Keratinocyte (primary cell): ENCODE measurements around the gene SH2D2A. TPM values are rescaled to one million over a fixed set of nuclear protein-coding genes. Genes with fewer than 3 reads are reported as not detected.

Experiments
- DNase-seq: peaks from one replicate; pipeline ENCODE4 v3.0.0-alpha.2; 2011; ENCODE audit warnings: low read depth, missing footprints, low spot score
- FAIRE-seq: peaks from 2 replicates; lab custom pipeline; 2011; peaks lifted over from hg19 to GRCh38; lab: Jason Lieb, UNC
- H2AFZ ChIP-seq: 2 replicates; pipeline ENCODE4 v1.6.0; 2012; ENCODE audit warnings: low read length, control low read depth, inconsistent platforms; ENCODE audit not compliant: control insufficient read depth
- H3K27ac ChIP-seq: 2 replicates; pipeline ENCODE4 v1.5.1; 2011; ENCODE audit warnings: low read length; ENCODE audit not compliant: control insufficient read depth, insufficient read depth
- H3K27me3 ChIP-seq: 3 replicates; pipeline ENCODE4 v1.6.0; 2011; ENCODE audit warnings: low read length; ENCODE audit not compliant: control insufficient read depth, insufficient read depth; ENCODE audit errors: extremely low read depth
- H3K36me3 ChIP-seq, 2 experiments: 2 replicates in 1 of 2; 3 replicates in 1 of 2; pipeline ENCODE4 v1.5.1; 2011; ENCODE audit warnings: low read length in 2 of 2, mild to moderate bottlenecking in 1 of 2; ENCODE audit not compliant: control insufficient read depth in 2 of 2, insufficient read depth in 2 of 2; ENCODE audit errors: extremely low read depth in 1 of 2
- H3K4me1 ChIP-seq: 3 replicates; pipeline ENCODE4 v1.5.1; 2011; ENCODE audit warnings: low read length; ENCODE audit not compliant: control insufficient read depth, insufficient read depth; ENCODE audit errors: extremely low read depth
- H3K4me2 ChIP-seq: 3 replicates; pipeline ENCODE4 v1.6.0; 2011; ENCODE audit warnings: low read depth, low read length; ENCODE audit not compliant: control insufficient read depth, insufficient read depth; ENCODE audit errors: extremely low read depth
- H3K4me3 ChIP-seq, 3 experiments: fragments of 200-600 bp in 1 of 3; sonication (generic) in 1 of 3; 2 replicates in 2 of 3; 3 replicates in 1 of 3; pipeline ENCODE4 v1.5.1; 2011 to 2016; ENCODE audit warnings: low read length in 3 of 3, mild to moderate bottlenecking in 3 of 3, control low read depth in 2 of 3, inconsistent platforms in 1 of 3, low read depth in 1 of 3, mixed read lengths in 1 of 3, mixed run types in 1 of 3, moderate library complexity in 1 of 3; ENCODE audit not compliant: control insufficient read depth in 2 of 3, insufficient read depth in 2 of 3; ENCODE audit errors: extremely low read depth in 1 of 3
- H3K79me2 ChIP-seq: 2 replicates; pipeline ENCODE4 v1.6.0; 2012; ENCODE audit warnings: low read length; ENCODE audit not compliant: control insufficient read depth, insufficient read depth
- H3K9ac ChIP-seq: 3 replicates; pipeline ENCODE4 v1.6.0; 2011; ENCODE audit warnings: low read length; ENCODE audit not compliant: control insufficient read depth, insufficient read depth; ENCODE audit errors: extremely low read depth
- H3K9me1 ChIP-seq: 3 replicates; pipeline ENCODE4 v1.6.0; 2011; ENCODE audit warnings: low read length; ENCODE audit not compliant: control insufficient read depth, insufficient read depth; ENCODE audit errors: extremely low read depth
- H3K9me3 ChIP-seq: 2 replicates; pipeline ENCODE4 v1.5.1; 2012; ENCODE audit warnings: low read depth, low read length; ENCODE audit not compliant: control insufficient read depth
- H4K20me1 ChIP-seq: 3 replicates; pipeline ENCODE4 v1.6.0; 2011; ENCODE audit warnings: low read length; ENCODE audit not compliant: control insufficient read depth, insufficient read depth; ENCODE audit errors: extremely low read depth
- CTCF ChIP-seq, 3 experiments: IDR thresholded peaks in 1 of 3; conservative IDR thresholded peaks in 1 of 3; optimal IDR thresholded peaks in 1 of 3; 2 replicates in 2 of 3; 3 replicates in 1 of 3; pipeline versions ENCODE3 to v1.5.1; 2011; ENCODE audit warnings: low read length in 3 of 3, mild to moderate bottlenecking in 3 of 3, moderate library complexity in 2 of 3, control low read depth in 1 of 3, inconsistent platforms in 1 of 3; ENCODE audit not compliant: insufficient read depth in 2 of 3; ENCODE audit errors: extremely low read depth in 1 of 3
- EZH2 ChIP-seq: IDR thresholded peaks from one replicate; pipeline ENCODE4 v1.6.1; 2012; ENCODE audit warnings: inconsistent platforms, mild to moderate bottlenecking, low read length, moderate library complexity
- dilution Hi-C: fragments of 300-500 bp; cut with MboI; formaldehyde crosslinking; loops from one replicate; pipeline ENCODE4 v1.7.0; 2020; ENCODE audit warnings: low sequenced_read_pairs; ENCODE audit not compliant: extremely low pct_ligation_motif_present
- polyA plus RNA-seq, 5 experiments: library from polyadenylated mRNA; depleted of rRNA in 3 of 5; stranded (reverse) in 3 of 5; stranded (forward) in 1 of 5; unstranded in 1 of 5; fragments of >200 nt; gene quantifications; 1 replicate in 1 of 5; 2 replicates in 3 of 5; 3 replicates in 1 of 5; pipeline versions ENCODE4 v1.2.1 to v1.2.3, GENCODE V29; 2011 to 2012; ENCODE audit warnings: missing spikeins in 2 of 5, low read depth in 1 of 5, low replicate concordance in 1 of 5

SH2D2A gene
- polyA plus RNA-seq, 1 donor (not counting 4 experiments of a cell fraction or from before 2014, with no cell fraction given), result 2.5 TPM

GRCh38 chr1:156772728-156773497, 43.7 kb downstream of the SH2D2A start:
- peaks cover 90% of the 10 kb centered on the region for H3K79me2 ChIP-seq
- peaks cover 3% of the 10 kb centered on the region for H3K9me1 ChIP-seq
- FAIRE-seq (no peak), DNase-seq (no peak)
- H3K27me3 ChIP-seq, result no peaks in the 10 kb centered on the region
- H4K20me1 ChIP-seq, result peaks cover 10% of the 10 kb centered on the region
- H3K9ac ChIP-seq, result no peak overlapping the region
- TF ChIP-seq CTCF (optimal IDR thresholded peaks at IDR 0.05 in 1 of 3, IDR thresholded peaks at IDR 0.05 in 1 of 3, conservative IDR thresholded peaks at IDR 0.05 in 1 of 3; ENCODE audit: extremely low read depth in 1 of 3, insufficient read depth in 2 of 3, low read length in 3 of 3) (no peak), EZH2 (no peak)
- H3K36me3 ChIP-seq, result peaks cover 9 to 10% of the 10 kb centered on the region in 2 experiments
- no peaks in the 10 kb centered on the region for H3K9me3 ChIP-seq
- dilution Hi-C loops, result no loop called here
- H3K4me1 ChIP-seq, result peaks cover 14% of the 10 kb centered on the region
- H3K4me2 ChIP-seq, result peak overlapping the region; percentile 18
- H3K27ac ChIP-seq, result no peak overlapping the region
- no peak overlapping the region for H3K4me3 ChIP-seq
- H2AFZ ChIP-seq, result no peak overlapping the region

DNA sequence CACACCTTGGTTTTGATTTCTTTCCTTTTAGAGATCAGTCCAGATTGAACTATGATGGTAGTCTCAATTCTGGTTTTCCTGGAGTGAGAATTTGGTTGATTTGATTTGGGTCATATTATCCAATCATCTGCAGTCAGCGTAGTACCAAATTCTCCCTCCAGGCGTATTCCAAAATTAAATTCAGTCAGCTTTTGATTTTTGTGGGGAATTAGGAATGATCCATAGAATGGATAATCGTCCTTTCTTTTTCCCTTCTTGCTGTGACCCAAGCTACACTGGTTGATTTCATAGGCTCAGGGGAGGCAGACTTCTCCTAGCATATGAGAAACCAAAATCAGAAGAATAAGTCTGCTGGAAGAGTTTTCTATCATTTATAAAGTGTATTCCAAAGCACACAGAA, 44.4 kb downstream of the SH2D2A start:
- Histone ChIP-seq H3K36me3 (peaks cover 9 to 10% of the 10 kb centered on the region in 2 experiments), H3K4me3 (no peak overlapping the region), H2AFZ (no peak overlapping the region), H3K9me3 (no peaks in the 10 kb centered on the region), H3K4me2 (no peak overlapping the region), H3K9me1 (peaks cover 3% of the 10 kb centered on the region), H4K20me1 (peaks cover 10% of the 10 kb centered on the region), H3K4me1 (peaks cover 12% of the 10 kb centered on the region), H3K9ac (no peak overlapping the region), H3K27me3 (no peaks in the 10 kb centered on the region), H3K79me2 (peaks cover 89% of the 10 kb centered on the region), H3K27ac (no peak overlapping the region)
- DNase-seq (no peak), FAIRE-seq (no peak)
- TF ChIP-seq EZH2 (no peak), CTCF (optimal IDR thresholded peaks at IDR 0.05 in 1 of 3, IDR thresholded peaks at IDR 0.05 in 1 of 3, conservative IDR thresholded peaks at IDR 0.05 in 1 of 3; ENCODE audit: extremely low read depth in 1 of 3, insufficient read depth in 2 of 3, low read length in 3 of 3) (no peak)
- dilution Hi-C loops, result no loop called here
